MM.1S (cell line): Measurements from ENCODE around the gene HOXD8.

Experiments
- DNase-seq: peaks from one replicate; pipeline ENCODE4 v3.0.0-alpha.2; 2015
- H2AFZ ChIP-seq: fragments of 300-600 bp; sonication (generic); 2 replicates; pipeline ENCODE4 v1.6.0; 2016; ENCODE audit warnings: antibody characterized with exemption, low read length
- H3F3A ChIP-seq: fragments of 300-600 bp; sonication (generic); 2 replicates; pipeline ENCODE4 v1.6.1; 2016; ENCODE audit warnings: mild to moderate bottlenecking, antibody characterized with exemption, low read length, moderate library complexity, mixed read lengths; ENCODE audit not compliant: insufficient read depth
- H3K27ac ChIP-seq: fragments of 300-600 bp; sonication (generic); 2 replicates; pipeline ENCODE4 v1.5.1; 2016; ENCODE audit warnings: mild to moderate bottlenecking, low read length
- H3K27me3 ChIP-seq: fragments of 300-600 bp; sonication (generic); replicated peaks from 2 replicates; pipeline ENCODE4 v1.6.0; 2016; ENCODE audit warnings: low read length; ENCODE audit not compliant: insufficient read depth
- H3K36me3 ChIP-seq: fragments of 300-600 bp; sonication (generic); replicated peaks from 2 replicates; pipeline ENCODE4 v1.6.1; 2016; ENCODE audit warnings: mild to moderate bottlenecking, low read length, mixed read lengths; ENCODE audit not compliant: insufficient read depth
- H3K4me1 ChIP-seq: fragments of 300-600 bp; sonication (generic); 2 replicates; pipeline ENCODE4 v1.6.1; 2016; ENCODE audit warnings: low read length, mixed read lengths
- H3K4me2 ChIP-seq: fragments of 300-600 bp; sonication (generic); 2 replicates; pipeline ENCODE4 v1.6.0; 2016; ENCODE audit warnings: low read depth, low read length
- H3K4me3 ChIP-seq: fragments of 300-600 bp; sonication (generic); 2 replicates; pipeline ENCODE4 v1.5.1; 2016; ENCODE audit warnings: low read length, mixed read lengths
- H3K79me2 ChIP-seq: fragments of 300-600 bp; sonication (generic); 2 replicates; pipeline ENCODE4 v1.6.1; 2016; ENCODE audit warnings: mixed run types, low read length, mixed read lengths
- H3K9ac ChIP-seq: fragments of 300-600 bp; sonication (generic); 2 replicates; pipeline ENCODE4 v1.6.1; 2016; ENCODE audit warnings: low read length, mixed read lengths
- H3K9me2 ChIP-seq: fragments of 300-600 bp; sonication (generic); replicated peaks from 2 replicates; pipeline ENCODE4 v1.6.1; 2016; ENCODE audit warnings: mild to moderate bottlenecking, low read length, mixed read lengths; ENCODE audit not compliant: insufficient read depth
- H3K9me3 ChIP-seq: fragments of 300-600 bp; sonication (generic); replicated peaks from 2 replicates; pipeline ENCODE4 v1.6.1; 2016; ENCODE audit warnings: mild to moderate bottlenecking, low read length, mixed read lengths; ENCODE audit not compliant: insufficient read depth
- H4K20me1 ChIP-seq: fragments of 300-600 bp; sonication (generic); 2 replicates; pipeline ENCODE4 v1.6.1; 2016; ENCODE audit warnings: mild to moderate bottlenecking, low read length, moderate library complexity, mixed read lengths; ENCODE audit not compliant: insufficient read depth
- EZH2 ChIP-seq: fragments of 300-600 bp; sonication (generic); optimal IDR thresholded peaks from 2 replicates; pipeline ENCODE3; 2017; ENCODE audit warnings: low read depth, mild to moderate bottlenecking, antibody characterized with exemption, low read length, mixed read lengths
- EZH2phosphoT487 ChIP-seq: fragments of 300-600 bp; sonication (generic); IDR thresholded peaks from 2 replicates; pipeline ENCODE4 v1.6.1; 2018; ENCODE audit warnings: antibody characterized with exemption, low read length
- TF ChIP-seq, protein P1 (sequence below): fragments of 300-600 bp; sonication (generic); IDR thresholded peaks from 2 replicates; pipeline ENCODE4 v1.5.1; 2016; ENCODE audit warnings: antibody characterized with exemption, low read length, mixed read lengths

HOXD8 gene

DNA sequence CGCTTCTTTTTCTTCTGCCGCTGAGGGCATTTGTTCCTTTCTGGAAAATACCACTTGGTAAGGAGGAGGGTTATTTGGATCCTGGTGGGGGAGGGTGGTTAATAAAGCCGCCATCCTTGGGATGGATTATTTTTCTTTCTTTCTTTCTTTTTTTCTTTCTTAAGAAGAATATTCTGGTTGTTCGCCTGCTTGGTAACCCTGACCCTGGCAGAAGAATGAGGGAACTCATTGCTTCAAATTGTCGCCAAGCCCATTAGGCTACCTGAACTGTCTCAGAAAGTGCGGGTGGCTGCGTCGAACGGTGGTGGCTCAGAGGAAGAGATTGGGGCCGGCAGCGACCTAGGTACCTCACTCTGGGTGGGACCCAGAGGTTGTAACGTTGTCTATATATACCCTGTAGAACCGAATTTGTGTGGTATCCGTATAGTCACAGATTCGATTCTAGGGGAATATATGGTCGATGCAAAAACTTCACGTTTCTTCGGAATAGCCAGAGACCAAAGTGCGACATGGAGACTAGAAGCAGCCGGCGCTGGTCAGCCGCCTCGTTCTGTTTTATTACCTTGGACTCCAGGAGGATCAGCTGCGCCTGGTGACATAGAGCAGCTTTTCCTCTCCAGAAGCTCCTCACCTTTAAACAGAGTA is 20.6 kb downstream of the HOXD8 start:
- no peak overlapping the region for H2AFZ ChIP-seq
- H3K27me3 ChIP-seq = peaks cover 15% of the 10 kb centered on the region
- H3K36me3 ChIP-seq = no peaks in the 10 kb centered on the region
- no peaks in the 10 kb centered on the region for H4K20me1 ChIP-seq
- no peak overlapping the region for H3K9ac ChIP-seq
- no peaks in the 10 kb centered on the region for H3K9me2 ChIP-seq
- H3K4me3 ChIP-seq = no peak overlapping the region
- no peak overlapping the region for H3K4me2 ChIP-seq
- no peak for DNase-seq
- no peak overlapping the region for H3K27ac ChIP-seq
- H3F3A ChIP-seq = no peaks in the 10 kb centered on the region
- H3K4me1 ChIP-seq = no peaks in the 10 kb centered on the region
- TF ChIP-seq EZH2 = no peak
- TF ChIP-seq EZH2phosphoT487 = no peak
- TF ChIP-seq, protein P1, sequence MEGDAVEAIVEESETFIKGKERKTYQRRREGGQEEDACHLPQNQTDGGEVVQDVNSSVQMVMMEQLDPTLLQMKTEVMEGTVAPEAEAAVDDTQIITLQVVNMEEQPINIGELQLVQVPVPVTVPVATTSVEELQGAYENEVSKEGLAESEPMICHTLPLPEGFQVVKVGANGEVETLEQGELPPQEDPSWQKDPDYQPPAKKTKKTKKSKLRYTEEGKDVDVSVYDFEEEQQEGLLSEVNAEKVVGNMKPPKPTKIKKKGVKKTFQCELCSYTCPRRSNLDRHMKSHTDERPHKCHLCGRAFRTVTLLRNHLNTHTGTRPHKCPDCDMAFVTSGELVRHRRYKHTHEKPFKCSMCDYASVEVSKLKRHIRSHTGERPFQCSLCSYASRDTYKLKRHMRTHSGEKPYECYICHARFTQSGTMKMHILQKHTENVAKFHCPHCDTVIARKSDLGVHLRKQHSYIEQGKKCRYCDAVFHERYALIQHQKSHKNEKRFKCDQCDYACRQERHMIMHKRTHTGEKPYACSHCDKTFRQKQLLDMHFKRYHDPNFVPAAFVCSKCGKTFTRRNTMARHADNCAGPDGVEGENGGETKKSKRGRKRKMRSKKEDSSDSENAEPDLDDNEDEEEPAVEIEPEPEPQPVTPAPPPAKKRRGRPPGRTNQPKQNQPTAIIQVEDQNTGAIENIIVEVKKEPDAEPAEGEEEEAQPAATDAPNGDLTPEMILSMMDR = no peak
- no peaks in the 10 kb centered on the region for H3K9me3 ChIP-seq
- no peaks in the 10 kb centered on the region for H3K79me2 ChIP-seq

DNA sequence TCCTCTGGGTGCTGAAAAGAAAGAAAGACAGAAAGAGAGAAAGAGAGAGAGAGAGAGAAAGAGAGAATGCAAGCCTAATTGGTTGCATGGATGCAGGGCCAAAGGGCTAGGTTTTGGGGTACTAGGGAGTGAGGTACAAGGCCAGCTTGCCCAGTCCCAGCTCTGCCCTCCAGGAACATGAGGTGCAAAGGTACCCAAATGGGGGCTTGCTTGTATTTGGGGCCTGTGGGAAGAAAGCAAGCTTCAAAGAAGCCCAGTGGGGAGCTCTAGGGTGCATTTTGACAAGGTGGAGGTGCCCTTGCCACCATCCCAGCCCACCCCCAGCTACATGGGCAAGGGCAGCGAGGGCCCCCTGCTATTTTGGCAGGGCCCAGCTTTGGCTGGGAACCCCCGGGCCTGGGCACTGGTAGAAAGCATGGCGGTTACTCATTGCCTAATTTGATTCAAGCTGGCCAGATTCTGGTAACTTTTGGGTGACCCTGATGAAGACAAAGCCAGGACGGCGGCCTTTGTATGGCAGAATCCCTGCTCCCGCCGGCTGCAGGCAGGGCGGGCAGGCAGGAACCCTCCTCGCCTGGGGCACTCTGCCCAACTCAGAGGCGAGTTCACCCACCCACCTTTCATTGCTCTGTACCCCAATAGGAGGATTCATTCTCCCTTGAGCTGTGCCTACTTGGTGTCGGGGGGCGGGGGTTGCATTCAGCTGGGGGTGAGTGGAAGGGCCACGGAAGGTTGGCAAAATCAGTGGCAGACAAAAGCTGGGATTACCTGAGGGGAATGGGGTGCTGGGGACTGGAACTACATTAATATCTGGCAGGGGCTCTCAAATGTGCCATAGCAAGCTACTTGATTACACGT is 21.3 kb downstream of the HOXD8 start:
- H4K20me1 ChIP-seq = no peaks in the 10 kb centered on the region
- no peaks in the 10 kb centered on the region for H3K79me2 ChIP-seq
- peaks cover 15% of the 10 kb centered on the region for H3K27me3 ChIP-seq
- H2AFZ ChIP-seq = no peak overlapping the region
- no peak overlapping the region for H3K27ac ChIP-seq
- no peak overlapping the region for H3K9ac ChIP-seq
- TF ChIP-seq, protein P1 = no peak
- no peak for TF ChIP-seq EZH2
- no peak for TF ChIP-seq EZH2phosphoT487
- H3F3A ChIP-seq = no peaks in the 10 kb centered on the region
- no peak overlapping the region for H3K4me3 ChIP-seq
- no peak for DNase-seq
- no peaks in the 10 kb centered on the region for H3K36me3 ChIP-seq
- no peaks in the 10 kb centered on the region for H3K9me3 ChIP-seq
- no peak overlapping the region for H3K4me2 ChIP-seq
- H3K4me1 ChIP-seq = no peaks in the 10 kb centered on the region
- H3K9me2 ChIP-seq = no peaks in the 10 kb centered on the region

DNA sequence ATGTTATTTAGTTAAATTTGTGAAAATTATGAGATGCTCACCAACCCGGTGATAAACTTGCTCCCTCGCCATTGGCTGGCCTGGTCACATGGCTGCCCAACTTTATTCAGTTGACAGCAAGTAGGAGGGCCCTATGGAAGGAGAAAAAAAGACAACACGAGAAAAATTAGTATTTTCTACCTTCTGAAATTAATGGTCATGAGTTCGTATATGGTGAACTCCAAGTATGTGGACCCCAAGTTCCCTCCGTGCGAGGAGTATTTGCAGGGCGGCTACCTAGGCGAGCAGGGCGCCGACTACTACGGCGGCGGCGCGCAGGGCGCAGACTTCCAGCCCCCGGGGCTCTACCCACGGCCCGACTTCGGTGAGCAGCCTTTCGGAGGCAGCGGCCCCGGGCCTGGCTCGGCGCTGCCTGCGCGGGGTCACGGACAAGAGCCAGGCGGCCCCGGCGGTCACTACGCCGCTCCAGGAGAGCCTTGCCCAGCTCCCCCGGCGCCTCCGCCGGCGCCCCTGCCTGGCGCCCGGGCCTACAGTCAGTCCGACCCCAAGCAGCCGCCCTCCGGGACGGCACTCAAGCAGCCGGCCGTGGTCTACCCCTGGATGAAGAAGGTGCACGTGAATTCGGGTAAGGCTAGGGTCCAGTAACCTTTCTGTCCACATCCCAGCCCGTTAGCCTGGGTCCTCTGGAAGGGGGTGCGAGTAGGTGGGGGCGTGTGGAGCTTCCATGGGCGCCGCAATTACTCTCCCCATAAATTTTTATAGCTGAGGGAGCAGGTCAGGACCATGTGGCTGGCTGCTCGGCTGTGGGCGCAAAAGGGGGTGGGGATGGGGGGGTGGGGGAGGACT is 22.2 kb downstream of the HOXD8 start, which contains the start of gene HOXD4:
Gene HOXD4, plus strand, starts transcription at position 109 of the 846 bp plus-strand sequence. Its CDS starts 84 bp downstream, at position 193.
- Histone ChIP-seq H3K9ac (no peak within 1 kb of the TSS), H3K9me2 (no peaks in the 10 kb centered on the region), H3K27me3 (peaks cover 15% of the 10 kb centered on the region), H3K4me3 (no peak within 1 kb of the TSS), H3F3A (no peaks in the 10 kb centered on the region), H3K4me2 (no peak within 1 kb of the TSS), H3K79me2 (no peaks in the 10 kb centered on the region), H2AFZ (no peak within 1 kb of the TSS), H4K20me1 (no peaks in the 10 kb centered on the region), H3K27ac (no peak within 1 kb of the TSS), H3K36me3 (no peaks in the 10 kb centered on the region), H3K9me3 (no peaks in the 10 kb centered on the region), H3K4me1 (no peaks in the 10 kb centered on the region)
- no peak for DNase-seq
- no peak for TF ChIP-seq EZH2
- TF ChIP-seq EZH2phosphoT487 = no peak
- TF ChIP-seq, protein P1 = no peak
